GM19099 (cell line): ENCODE measurements around the gene DCP2.

ENCODE experiments used
- POLR2A ChIP-seq: IDR thresholded peaks from 3 replicates; pipeline ENCODE4 v1.6.1; 2011; ENCODE audit warnings: low read depth; ENCODE audit not compliant: insufficient read length; ENCODE audit errors: extremely low read depth

The DCP2 gene

GRCh38 chr5:113029614-113030013 is 53.0 kb downstream of the DCP2 start:
- TF ChIP-seq POLR2A, result no peak

- TF ChIP-seq POLR2A, result no peak
Measured at GRCh38 chr5:113031104-113031503, 54.5 kb downstream of the DCP2 start.

GRCh38 chr5:113031557-113031956 is 55.0 kb downstream of the DCP2 start:
- TF ChIP-seq POLR2A, result no peak

GRCh38 chr5:113034182-113034773 is 57.7 kb downstream of the DCP2 start:
- TF ChIP-seq POLR2A, result no peak

- TF ChIP-seq POLR2A, result no peak
Measured at GRCh38 chr5:113035096-113035495, 58.5 kb downstream of the DCP2 start.

- TF ChIP-seq POLR2A, result no peak
Measured at GRCh38 chr5:113036321-113036720, 59.7 kb downstream of the DCP2 start.

GRCh38 chr5:113036826-113037225 is 60.2 kb downstream of the DCP2 start:
- no peak for TF ChIP-seq POLR2A

- no peak for TF ChIP-seq POLR2A
Measured at GRCh38 chr5:113038136-113038535, 61.5 kb downstream of the DCP2 start.

GRCh38 chr5:113038714-113039113 is 62.1 kb downstream of the DCP2 start:
- TF ChIP-seq POLR2A, result no peak

- TF ChIP-seq POLR2A, result no peak
Measured at GRCh38 chr5:113039229-113039933, 62.8 kb downstream of the DCP2 start.

- TF ChIP-seq POLR2A, result no peak
Measured at GRCh38 chr5:113039934-113040285, 63.3 kb downstream of the DCP2 start.

GRCh38 chr5:113040672-113041260 is 64.2 kb downstream of the DCP2 start:
- TF ChIP-seq POLR2A, result no peak

GRCh38 chr5:113042491-113043243 is 66.1 kb downstream of the DCP2 start:
- TF ChIP-seq POLR2A, result no peak

GRCh38 chr5:113043491-113043931 is 66.9 kb downstream of the DCP2 start:
- no peak for TF ChIP-seq POLR2A

GRCh38 chr5:113044776-113045465 is 68.3 kb downstream of the DCP2 start:
- TF ChIP-seq POLR2A, result no peak
